A549 (cell line): ENCODE measurements around the gene C19orf25. TPM values are rescaled to one million over a fixed set of nuclear protein-coding genes. Genes with fewer than 3 reads are reported as not detected.

ENCODE experiments used
- ATAC-seq, 2 experiments: fragments of 200-7000 bp in 1 of 2; fragments of >200 bp in 1 of 2; cut with Nextera tagmentation in 1 of 2; cut with Tn5 transposase in 1 of 2; 3 replicates each; pipeline versions ENCODE4 v1.8.0 to v1.9.1; 2018 to 2020; ENCODE audit warnings: mild to moderate bottlenecking in 1 of 2, moderate library complexity in 1 of 2
- CTCF ChIA-PET: fragments of 300-600 bp; sonication (Branson Sonifier 250); formaldehyde crosslinking; extraction: SDS; loops from one replicate; lab custom pipeline; 2021; ENCODE audit warnings: antibody characterized with exemption, inconsistent platforms; lab: Yijun Ruan, JAX
- POLR2A ChIA-PET: fragments of 350-600 bp; formaldehyde crosslinking; extraction: SDS; loops from one replicate; lab custom pipeline; 2021; ENCODE audit warnings: antibody characterized with exemption, inconsistent platforms; lab: Yijun Ruan, JAX
- DNase-seq, 2 experiments: peaks; one replicate each; pipeline versions ENCODE4 v3.0.0 to v3.0.0-alpha.2; 2011 to 2016; ENCODE audit warnings: low read depth in 1 of 2, low spot score in 1 of 2
- FAIRE-seq: peaks from 2 replicates; lab custom pipeline; 2011; peaks lifted over from hg19 to GRCh38; lab: Jason Lieb, UNC
- H3K27ac ChIP-seq, 2 experiments: fragments of >200 bp; sonication (Bioruptor Twin); formaldehyde crosslinking; 3 replicates each; pipeline ENCODE4 v1.5.1; 2016 to 2017
- H3K4me1 ChIP-seq: fragments of >200 bp; sonication (Bioruptor Twin); formaldehyde crosslinking; 3 replicates; pipeline ENCODE4 v1.6.1; 2016
- H3K4me2 ChIP-seq: fragments of >200 bp; sonication (Bioruptor Twin); formaldehyde crosslinking; 3 replicates; pipeline ENCODE4 v1.6.1; 2016
- H3K4me3 ChIP-seq: fragments of >200 bp; sonication (Bioruptor Twin); formaldehyde crosslinking; 3 replicates; pipeline ENCODE4 v1.5.1; 2016
- H3K9me3 ChIP-seq: fragments of >200 bp; sonication (Bioruptor Twin); formaldehyde crosslinking; 3 replicates; pipeline ENCODE4 v1.6.1; 2016
- CBX8 ChIP-seq: fragments of 200-600 bp; sonication (generic); IDR thresholded peaks from 2 replicates; pipeline ENCODE4 v1.6.1; 2016
- CHD2 ChIP-seq: fragments of 150-350 bp; IDR thresholded peaks from 2 replicates; pipeline ENCODE4 v1.6.1; 2014; ENCODE audit warnings: low read length; ENCODE audit not compliant: partially characterized antibody
- CHD4 ChIP-seq: fragments of 200-600 bp; sonication (generic); IDR thresholded peaks from 2 replicates; pipeline ENCODE4 v1.6.1; 2016; ENCODE audit warnings: antibody characterized with exemption, mild to moderate bottlenecking, borderline replicate concordance
- EHF ChIP-seq: fragments of 250-450 bp; sonication (Bioruptor Pico); IDR thresholded peaks from 2 replicates; pipeline ENCODE4 v1.5.0; 2020; ENCODE audit warnings: mild to moderate bottlenecking
- EP300 ChIP-seq, 2 experiments: fragments of >200 bp; sonication (Bioruptor Twin); formaldehyde crosslinking; IDR thresholded peaks; 2 replicates in 1 of 2; 3 replicates in 1 of 2; pipeline ENCODE4 v1.6.1; 2016 to 2017
- FOSL2 ChIP-seq, 2 experiments: fragments of 450-650 bp in 1 of 2; fragments of >200 bp in 1 of 2; sonication (Bioruptor Twin) in 1 of 2; formaldehyde crosslinking; IDR thresholded peaks; 2 replicates each; pipeline versions ENCODE4 v1.5.0 to v1.6.1; 2016 to 2020; ENCODE audit warnings: mild to moderate bottlenecking in 1 of 2, moderate library complexity in 1 of 2
- FOXS1 ChIP-seq: fragments of 250-450 bp; sonication (Bioruptor Pico); IDR thresholded peaks from 2 replicates; pipeline ENCODE4 v1.5.0; 2020; ENCODE audit warnings: mild to moderate bottlenecking, moderate library complexity
- HDAC2 ChIP-seq: fragments of 200-600 bp; sonication (generic); IDR thresholded peaks from 2 replicates; pipeline ENCODE4 v1.6.1; 2016
- HES2 ChIP-seq: fragments of >200 bp; sonication (Bioruptor Twin); formaldehyde crosslinking; IDR thresholded peaks from 2 replicates; pipeline ENCODE4 v1.6.1; 2016
- HOXB13 ChIP-seq: fragments of 250-450 bp; sonication (Bioruptor Pico); IDR thresholded peaks from 2 replicates; pipeline ENCODE4 v1.5.0; 2020; ENCODE audit warnings: low read depth, mild to moderate bottlenecking, moderate library complexity
- HOXB5 ChIP-seq: fragments of 250-450 bp; sonication (Bioruptor Pico); IDR thresholded peaks from 2 replicates; pipeline ENCODE4 v1.5.0; 2020; ENCODE audit warnings: mild to moderate bottlenecking, moderate library complexity
- KDM1A ChIP-seq: fragments of 200-600 bp; sonication (generic); IDR thresholded peaks from 2 replicates; pipeline ENCODE4 v1.6.1; 2016; ENCODE audit warnings: low read depth, mild to moderate bottlenecking
- MAFK ChIP-seq: fragments of 450-650 bp; IDR thresholded peaks from 2 replicates; pipeline ENCODE4 v1.6.1; 2014; ENCODE audit not compliant: partially characterized antibody
- NR3C1 ChIP-seq: fragments of >200 bp; sonication (Bioruptor Twin); formaldehyde crosslinking; IDR thresholded peaks from 3 replicates; pipeline ENCODE4 v1.6.1; 2017
- RCOR1 ChIP-seq: fragments of 150-350 bp; IDR thresholded peaks from 2 replicates; pipeline ENCODE4 v1.6.1; 2014; ENCODE audit warnings: antibody characterized with exemption, low read length, low read depth
- REST ChIP-seq: fragments of 200-600 bp; sonication (generic); IDR thresholded peaks from 2 replicates; pipeline ENCODE4 v1.6.1; 2016; ENCODE audit warnings: antibody characterized with exemption, mild to moderate bottlenecking, moderate library complexity
- RFX5 ChIP-seq: fragments of 450-650 bp; IDR thresholded peaks from 2 replicates; pipeline ENCODE4 v1.7.1; 2014; ENCODE audit warnings: antibody characterized with exemption, mild to moderate bottlenecking, moderate library complexity
- TFCP2L1 ChIP-seq: fragments of 250-450 bp; sonication (Bioruptor Pico); IDR thresholded peaks from 2 replicates; pipeline ENCODE4 v1.5.0; 2021; ENCODE audit warnings: mild to moderate bottlenecking
- TP53 ChIP-seq: fragments of 250-450 bp; sonication (Bioruptor Pico); IDR thresholded peaks from 2 replicates; pipeline ENCODE4 v1.5.0; 2021; ENCODE audit warnings: mild to moderate bottlenecking, moderate library complexity
- USF2 ChIP-seq: fragments of 450-650 bp; IDR thresholded peaks from 2 replicates; pipeline ENCODE4 v1.6.1; 2014; ENCODE audit warnings: antibody characterized with exemption
- ZSCAN20 ChIP-seq: fragments of 250-450 bp; sonication (Bioruptor Pico); IDR thresholded peaks from 2 replicates; pipeline ENCODE4 v1.8.0; 2022; ENCODE audit warnings: mild to moderate bottlenecking, moderate library complexity
- WGBS: methylation state at CpG from one replicate; pipeline ENCODE4 v1.1.6; 2017; ENCODE audit errors: missing lambda C conversion rate; 5-methylcytosine and 5-hydroxymethylcytosine counted together
- polyA plus RNA-seq, 4 experiments: library from polyadenylated mRNA; depleted of rRNA in 3 of 4; stranded (reverse); fragments of >200 nt; fragmentation: RNase III in 1 of 4; extraction: RNeasy Plus Mini Kit Qiagen cat#74134 plus additional on column Dnase treatment in 1 of 4; gene quantifications; 2 replicates in 3 of 4; 3 replicates in 1 of 4; pipeline ENCODE4 v1.2.3, GENCODE V29; 2011 to 2017

Gene C19orf25
- polyA plus RNA-seq, 2 of the 4 experiments (the other 2 are of a cell fraction), result 8.2 to 20.7 TPM

- FAIRE-seq, result no peak
- Histone ChIP-seq H3K9me3 (no peaks in the 10 kb centered on the region), H3K4me3 (peak overlapping the region; percentile 46), H3K4me2 (peak overlapping the region; percentile 83)
- ChIA-PET POLR2A (no interaction called here), CTCF (interaction anchor here (1.3 to 1.8 kb wide), 2 partner anchors 13 to 182 kb away, joined by 3 to 6 read pairs; no protein-coding TSS in a partner anchor)
- whole genome bisulfite sequencing, result 77% methylated on average over 16 of the region's 37 CpGs
- TF ChIP-seq ZSCAN20 (CRISPR knock-in tag) (no peak), REST (no peak), NR3C1 (no peak), CHD4 (no peak), HOXB13 (CRISPR knock-in tag) (no peak), MAFK (no peak), TP53 (CRISPR knock-in tag) (no peak), CHD2 (no peak), CBX8 (no peak), HOXB5 (CRISPR knock-in tag) (no peak), USF2 (no peak), RFX5 (no peak), FOSL2 (IDR thresholded peaks at IDR 0.05) (no peak), FOSL2 (CRISPR knock-in tag; IDR thresholded peaks at IDR 0.05) (no peak), EP300 (IDR thresholded peaks at IDR 0.05) (no peak), EHF (no peak), FOXS1 (CRISPR knock-in tag) (no peak), TFCP2L1 (CRISPR knock-in tag) (no peak), KDM1A (no peak), HDAC2 (no peak)
- TF ChIP-seq, all 56 proteins: peak for 0
- Histone ChIP-seq H3K27ac (peak overlapping the region; percentile 76 to 96), H3K4me1 (peaks cover 18% of the 10 kb centered on the region; the same call in 2 of the 3 replicates)
- DNase-seq, result no peak
- 0 out of 6 replicates have a peak, but pooled peaks of 1 of the 2 experiments have one; percentile 0 for ATAC-seq
Observed at GRCh38 chr19:1489463-1490310, 10.7 kb upstream of the C19orf25 start.

- ATAC-seq, result no peak
- no peak overlapping the region for H3K4me3 ChIP-seq
- FAIRE-seq, result no peak
- no peaks in the 10 kb centered on the region for H3K9me3 ChIP-seq
- H3K4me2 ChIP-seq, result no peak overlapping the region
- ChIA-PET POLR2A (no interaction called here), CTCF (no interaction called here)
- no peak for DNase-seq
- H3K4me1 ChIP-seq, result peaks cover 18% of the 10 kb centered on the region; the same call in 2 of the 3 replicates
- no peak overlapping the region for H3K27ac ChIP-seq
- TF ChIP-seq HES2 (no peak), RCOR1 (no peak)
- 94% methylated on average over 6 of the region's 11 CpGs for WGBS
Observed at GRCh38 chr19:1488282-1488601, 9.2 kb upstream of the C19orf25 start.
